CD1c-positive myeloid dendritic cell (primary cell): ENCODE measurements around the gene HTT.

Experiments used
- DNase-seq: peaks from one replicate; pipeline ENCODE4 v3.0.0-alpha.2; 2016; ENCODE audit errors: extremely low spot score

HTT gene

DNA sequence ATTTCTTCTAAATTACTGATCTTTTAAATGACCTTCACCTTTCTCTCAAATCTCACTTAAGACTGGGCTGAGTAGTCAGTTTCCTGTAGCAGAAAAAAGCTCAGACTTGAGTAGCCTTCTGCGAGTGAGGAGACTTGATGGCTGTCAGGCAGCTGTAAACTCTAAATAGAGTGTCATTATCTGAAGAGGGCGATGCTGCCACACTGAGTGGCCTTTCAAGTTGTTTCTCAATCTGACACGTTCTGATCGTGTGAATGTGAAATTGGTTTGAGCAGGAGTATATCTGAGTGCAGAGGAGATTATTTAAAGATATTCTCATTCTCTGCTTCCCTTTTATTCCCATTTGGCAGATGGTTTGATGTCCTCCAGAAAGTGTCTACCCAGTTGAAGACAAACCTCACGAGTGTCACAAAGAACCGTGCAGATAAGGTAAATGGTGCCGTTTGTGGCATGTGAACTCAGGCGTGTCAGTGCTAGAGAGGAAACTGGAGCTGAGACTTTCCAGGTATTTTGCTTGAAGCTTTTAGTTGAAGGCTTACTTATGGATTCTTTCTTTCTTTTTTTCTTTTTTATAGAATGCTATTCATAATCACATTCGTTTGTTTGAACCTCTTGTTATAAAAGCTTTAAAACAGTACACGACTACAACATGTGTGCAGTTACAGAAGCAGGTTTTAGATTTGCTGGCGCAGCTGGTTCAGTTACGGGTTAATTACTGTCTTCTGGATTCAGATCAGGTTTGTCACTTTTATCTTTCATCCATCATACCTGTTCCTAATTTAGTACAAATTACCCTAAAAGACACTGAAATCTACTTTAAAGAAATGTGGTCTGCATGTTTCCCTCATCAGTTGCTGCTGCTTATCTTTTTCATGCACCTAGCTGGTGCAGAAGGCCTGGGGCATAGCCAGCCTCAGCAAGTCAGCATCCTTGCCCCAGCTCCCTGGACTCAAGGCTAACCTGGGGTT lies 100.2 kb downstream of the HTT start:
- DNase-seq = no peak

DNA sequence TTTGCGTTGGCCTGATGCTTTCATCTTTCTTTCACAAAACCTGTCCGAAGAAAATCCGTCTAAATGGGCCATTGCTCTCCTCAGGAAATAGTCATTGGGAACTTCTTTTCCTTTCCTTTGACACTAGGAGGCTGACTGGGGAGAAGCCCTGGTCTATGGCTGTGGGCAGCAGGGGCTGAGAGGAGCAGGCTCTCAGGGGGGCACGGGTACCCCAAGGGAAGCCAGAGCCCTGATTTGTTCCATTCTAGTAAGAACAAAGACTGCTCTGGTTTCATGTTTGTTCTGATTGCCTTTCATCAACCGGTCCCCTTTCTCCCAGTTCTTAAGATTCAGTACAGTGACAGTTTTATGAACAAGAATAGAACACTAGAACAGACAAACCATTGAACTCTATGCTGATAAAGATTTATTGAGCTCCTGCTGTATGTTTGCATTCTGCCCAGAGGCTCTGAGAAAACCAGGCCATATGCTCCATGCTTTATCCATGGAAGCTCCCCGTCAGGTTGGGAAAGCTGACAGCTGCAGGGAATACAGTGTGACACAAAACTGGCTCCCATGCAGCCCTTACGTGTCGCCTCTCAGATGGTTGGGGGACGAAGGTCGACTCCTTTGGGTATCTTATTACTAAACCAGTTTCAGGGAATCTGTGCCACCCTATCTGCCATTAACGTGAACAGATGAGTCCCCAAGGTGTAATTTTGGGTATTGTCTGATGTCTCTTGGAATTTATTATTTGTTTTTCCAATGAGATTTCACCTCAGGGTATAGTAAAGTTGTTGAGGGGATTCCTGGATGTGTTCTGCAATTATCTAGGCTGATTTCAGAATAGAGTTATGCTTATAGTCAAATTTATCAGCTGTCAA lies 102.1 kb downstream of the HTT start:
- no peak for DNase-seq

DNA sequence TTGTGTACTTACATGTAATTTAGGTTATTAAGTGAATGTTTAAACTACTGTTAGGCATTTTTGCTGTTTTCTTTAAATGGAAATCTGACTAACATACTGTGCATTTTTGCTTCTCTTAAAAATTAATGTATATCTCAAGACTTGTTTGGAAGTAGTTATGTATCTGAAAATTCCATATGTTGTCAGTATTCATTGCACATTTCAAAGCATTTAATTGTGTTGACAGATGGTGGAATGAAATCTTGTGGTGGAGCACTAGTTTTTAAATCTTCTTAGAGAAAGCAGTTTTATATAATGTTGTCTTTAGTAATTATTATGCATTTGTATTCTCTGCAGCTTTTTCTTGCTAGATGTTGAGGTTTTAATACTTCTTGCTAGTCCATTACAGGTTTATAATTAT lies 102.9 kb downstream of the HTT start:
- DNase-seq = no peak

DNA sequence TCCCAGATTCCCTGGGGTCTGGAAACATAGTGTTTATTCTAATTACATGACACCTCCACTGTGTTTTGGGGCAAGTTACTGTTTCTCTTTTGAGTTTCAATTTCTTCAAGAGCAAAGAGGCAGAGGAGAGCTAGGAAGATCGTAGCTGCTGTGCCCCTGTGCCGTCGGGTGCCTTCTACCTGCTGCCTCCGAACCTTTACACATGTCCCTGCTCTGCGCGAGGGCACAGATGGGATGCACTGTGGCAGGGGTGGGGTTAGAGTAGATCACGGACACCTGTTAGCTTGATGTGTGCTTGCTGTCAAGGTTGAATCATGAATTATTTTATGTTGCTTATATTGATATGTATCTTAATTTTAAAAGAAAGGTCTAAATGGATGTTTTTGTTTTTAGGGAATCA lies 103.4 kb downstream of the HTT start:
- no peak for DNase-seq

GRCh38 chr4:3178351-3178750 lies 103.9 kb downstream of the HTT start:
- no peak for DNase-seq

- DNase-seq = no peak
Observed at GRCh38 chr4:3179126-3179706, 104.7 kb downstream of the HTT start.

DNA sequence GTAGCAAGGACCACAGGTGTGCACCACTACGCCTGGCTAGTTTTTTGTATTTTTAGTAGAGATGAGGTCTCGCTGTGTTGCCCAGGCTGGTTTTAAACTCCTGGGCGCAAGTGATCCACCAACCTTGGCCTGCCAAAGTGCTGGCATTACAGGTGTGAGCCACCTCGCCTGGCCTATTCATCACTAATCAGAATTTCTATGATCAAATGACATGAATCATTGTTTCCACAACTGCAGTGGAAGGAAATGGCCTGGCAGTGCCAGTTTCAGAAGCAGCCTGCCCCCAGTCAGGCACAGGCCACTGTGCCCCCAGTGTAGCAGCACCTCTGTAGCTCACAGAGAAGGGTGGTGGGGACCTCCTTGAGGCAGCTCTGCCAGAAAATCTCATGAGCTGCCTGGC lies 108.5 kb downstream of the HTT start:
- no peak for DNase-seq

- DNase-seq = no peak
Observed at GRCh38 chr4:3184725-3185124, 110.2 kb downstream of the HTT start.

- no peak for DNase-seq
Observed at GRCh38 chr4:3186609-3187008, 112.1 kb downstream of the HTT start.

- no peak for DNase-seq
Observed at GRCh38 chr4:3188118-3188517, 113.6 kb downstream of the HTT start.

- DNase-seq = no peak
Observed at GRCh38 chr4:3189459-3189858, 115.0 kb downstream of the HTT start.

DNA sequence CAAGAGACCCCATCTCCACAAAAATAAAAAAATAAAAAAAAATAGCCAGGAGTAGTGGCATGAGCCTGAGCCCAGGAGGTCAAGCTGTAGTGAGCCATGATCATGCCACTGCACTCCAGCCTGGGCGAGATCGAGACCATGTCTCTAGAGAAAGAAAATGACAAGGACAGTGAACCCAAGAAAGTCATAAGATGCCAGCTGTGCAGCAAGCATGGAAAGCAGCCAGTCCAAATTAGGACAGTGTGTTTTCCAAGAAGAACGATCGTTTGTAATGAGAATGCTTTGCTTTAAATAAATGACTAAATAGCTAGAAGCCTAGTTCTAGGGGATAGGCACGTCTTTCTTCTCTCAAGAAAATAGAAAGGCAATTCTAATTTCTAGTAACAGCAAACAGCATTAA lies 116.1 kb downstream of the HTT start:
- DNase-seq = no peak

GRCh38 chr4:3192188-3192587 lies 117.7 kb downstream of the HTT start:
- no peak for DNase-seq

DNA sequence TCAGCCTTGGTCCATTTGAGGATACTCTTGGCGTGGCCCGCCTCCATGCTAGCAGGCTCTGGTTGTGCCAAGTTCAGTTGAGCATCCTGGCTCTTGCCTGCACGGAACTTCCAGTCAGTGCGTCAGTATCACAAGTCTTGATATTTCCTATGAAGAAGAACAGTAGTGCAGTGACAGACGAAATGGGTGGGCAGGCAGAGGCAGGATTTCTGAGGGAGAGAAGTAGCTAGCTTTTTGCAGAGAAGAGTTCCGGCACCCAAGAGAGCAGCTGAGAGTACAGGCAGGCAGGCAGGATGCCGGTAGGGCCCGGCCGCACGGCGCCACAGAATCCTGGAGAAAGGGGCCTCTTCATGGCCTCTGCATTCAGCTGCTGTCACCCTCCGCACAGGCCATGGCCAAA lies 118.3 kb downstream of the HTT start:
- no peak for DNase-seq

GRCh38 chr4:3193531-3194203 lies 119.2 kb downstream of the HTT start:
- DNase-seq = peak; percentile 16

DNA sequence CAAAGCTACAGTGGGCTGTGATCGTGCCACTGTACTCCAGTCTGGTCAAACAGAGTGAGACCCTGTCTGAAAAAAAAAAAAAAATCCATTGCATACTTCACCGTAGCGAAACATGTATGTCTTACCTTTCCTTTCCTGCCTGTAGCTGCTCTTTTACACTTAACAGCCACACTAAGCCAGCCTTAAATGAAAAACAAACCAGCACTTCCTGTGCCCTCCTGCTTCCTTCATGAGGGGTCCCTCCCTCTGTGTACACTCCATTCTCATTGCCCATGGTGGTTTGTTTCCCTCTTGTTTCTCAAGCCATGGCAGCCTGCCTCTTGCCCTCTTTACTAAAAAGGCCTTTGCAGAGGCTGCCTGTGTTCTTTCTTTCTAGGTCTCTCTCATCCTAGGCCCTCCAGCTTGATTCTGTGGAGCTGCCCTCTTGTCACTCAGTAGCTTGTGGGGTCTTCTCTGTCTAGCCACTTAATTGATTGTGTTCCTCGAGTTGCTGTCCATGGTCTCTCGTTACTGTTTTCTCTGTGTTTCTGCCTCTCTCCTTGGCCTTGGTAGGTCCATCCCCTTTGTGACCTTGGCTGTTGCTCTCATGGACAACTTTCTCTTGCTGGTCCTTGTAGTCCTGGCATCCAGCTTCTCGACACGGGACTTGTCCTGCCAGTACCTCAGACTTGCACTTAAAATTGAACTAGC lies 122.3 kb downstream of the HTT start:
- DNase-seq = no peak

DNA sequence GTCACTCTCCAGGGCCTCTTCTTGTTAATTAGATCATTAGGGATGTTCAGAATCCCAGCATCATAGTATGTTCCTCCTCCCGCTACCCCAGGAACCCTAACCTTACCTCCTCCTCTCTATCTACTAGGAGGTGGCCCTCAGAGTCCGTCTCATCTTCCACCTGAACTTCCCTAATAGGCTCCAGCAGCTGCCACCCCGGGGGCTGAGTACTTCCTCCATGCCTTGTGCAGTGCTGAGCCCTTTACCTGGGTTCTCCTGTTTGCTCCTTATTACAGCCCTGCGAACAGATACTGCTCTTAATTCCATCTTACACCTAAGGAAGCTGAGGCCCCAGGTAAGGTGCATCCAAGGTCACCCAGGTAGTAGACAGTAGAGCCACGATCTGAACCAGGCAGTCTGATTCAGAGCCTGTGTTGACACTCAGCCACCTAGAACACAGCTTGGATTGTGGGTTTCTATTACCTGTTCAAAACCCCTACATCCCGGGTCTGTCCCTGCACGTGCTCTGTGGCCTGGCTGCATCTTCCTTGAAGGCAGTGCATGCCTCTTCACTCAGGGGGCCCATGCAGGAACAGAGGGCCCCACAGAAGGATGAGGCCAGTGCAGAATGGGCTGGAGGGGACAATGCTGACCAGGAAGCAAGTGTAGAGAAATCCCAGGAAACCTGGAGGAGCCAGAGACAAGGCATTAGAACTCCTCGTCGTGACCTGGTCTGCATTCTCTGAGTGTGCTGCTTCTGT lies 123.1 kb downstream of the HTT start:
- no peak for DNase-seq

GRCh38 chr4:3198906-3199305 lies 124.4 kb downstream of the HTT start:
- DNase-seq = no peak

GRCh38 chr4:3199653-3200422 lies 125.4 kb downstream of the HTT start:
- no peak for DNase-seq
